Neutrophil (primary cell): ENCODE results near the gene ARHGEF40.
A peak's percentile ranks its signal among the peaks of the same experiment; 100 is the strongest.

Experiments used
- H3K27ac ChIP-seq: fragments of 200-600 bp; sonication (generic); 2 replicates; pipeline ENCODE4 v1.5.1; 2016; ENCODE audit warnings: mild to moderate bottlenecking, moderate library complexity
- H3K27me3 ChIP-seq: fragments of 200-600 bp; sonication (generic); 2 replicates; pipeline ENCODE4 v1.6.0; 2016; ENCODE audit warnings: mild to moderate bottlenecking
- H3K36me3 ChIP-seq: fragments of 200-600 bp; sonication (generic); 2 replicates; pipeline ENCODE4 v1.5.1; 2017
- H3K4me1 ChIP-seq, 2 experiments: fragments of 200-600 bp in 1 of 2; sonication (generic) in 1 of 2; 1 replicate in 1 of 2; 2 replicates in 1 of 2; pipeline versions ENCODE4 v1.5.1 to v1.6.1; 2013 to 2016; ENCODE audit warnings: low read depth in 1 of 2, low read length in 1 of 2, mild to moderate bottlenecking in 1 of 2, moderate library complexity in 1 of 2; ENCODE audit not compliant: control insufficient read depth in 1 of 2, insufficient read depth in 1 of 2
- H3K4me3 ChIP-seq, 2 experiments: fragments of 200-600 bp in 1 of 2; sonication (generic) in 1 of 2; 1 replicate in 1 of 2; 2 replicates in 1 of 2; pipeline ENCODE4 v1.5.1; 2013 to 2016; ENCODE audit warnings: low read depth in 1 of 2, low read length in 1 of 2, mild to moderate bottlenecking in 1 of 2, moderate library complexity in 1 of 2
- H3K9me3 ChIP-seq: fragments of 200-600 bp; sonication (generic); 2 replicates; pipeline ENCODE4 v1.5.1; 2016
- CTCF ChIP-seq: fragments of 200-600 bp; sonication (generic); IDR thresholded peaks from 2 replicates; pipeline ENCODE4 v1.5.1; 2016; ENCODE audit warnings: antibody characterized with exemption

The ARHGEF40 gene

GRCh38 chr14:21072781-21073339 is 2.8 kb downstream of the ARHGEF40 start:
- Histone ChIP-seq H3K4me3 (peak overlapping the region in 1 of 2 experiments; percentile 81), H3K4me1 (peaks cover 38 to 41% of the 10 kb centered on the region in 2 experiments), H3K36me3 (peaks cover 12% of the 10 kb centered on the region), H3K27me3 (peaks cover 55% of the 10 kb centered on the region), H3K27ac (peak overlapping the region; percentile 86), H3K9me3 (no peaks in the 10 kb centered on the region)
- TF ChIP-seq CTCF, result no peak

- Histone ChIP-seq H3K9me3 (no peaks in the 10 kb centered on the region), H3K4me1 (peaks cover 32 to 36% of the 10 kb centered on the region in 2 experiments), H3K27ac (no peak overlapping the region), H3K27me3 (peaks cover 46% of the 10 kb centered on the region), H3K36me3 (peaks cover 22% of the 10 kb centered on the region), H3K4me3 (no peak overlapping the region)
- no peak for TF ChIP-seq CTCF
These were observed 3.8 kb downstream of the ARHGEF40 start for GRCh38 chr14:21073921-21074320.

- Histone ChIP-seq H3K4me1 (peaks cover 28 to 33% of the 10 kb centered on the region in 2 experiments), H3K9me3 (no peaks in the 10 kb centered on the region), H3K36me3 (peaks cover 23% of the 10 kb centered on the region)
These were observed 4.5 kb downstream of the ARHGEF40 start for GRCh38 chr14:21074398-21075272.

GRCh38 chr14:21075719-21076437 is 5.8 kb downstream of the ARHGEF40 start:
- Histone ChIP-seq H3K27ac (peak overlapping the region; percentile 6), H3K9me3 (no peaks in the 10 kb centered on the region), H3K27me3 (peaks cover 26% of the 10 kb centered on the region), H3K4me3 (no peak overlapping the region), H3K36me3 (peaks cover 34% of the 10 kb centered on the region), H3K4me1 (peaks cover 21 to 24% of the 10 kb centered on the region in 2 experiments)
- TF ChIP-seq CTCF, result no peak

More at GRCh38 chr14:21074398-21075272, 4.5 kb downstream of the ARHGEF40 start:
- Histone ChIP-seq H3K4me3 (no peak overlapping the region), H3K27me3 (peaks cover 39% of the 10 kb centered on the region), H3K27ac (no peak overlapping the region)
- no peak for TF ChIP-seq CTCF

- H3K4me3 ChIP-seq, result no peak overlapping the region
- no peak overlapping the region for H3K27ac ChIP-seq
- peaks cover 6 to 8% of the 10 kb centered on the region in 2 experiments for H3K4me1 ChIP-seq
- TF ChIP-seq CTCF, result no peak
- peaks cover 44% of the 10 kb centered on the region for H3K36me3 ChIP-seq
- peaks cover 8% of the 10 kb centered on the region for H3K27me3 ChIP-seq
- H3K9me3 ChIP-seq, result no peaks in the 10 kb centered on the region
These were observed 7.6 kb downstream of the ARHGEF40 start for GRCh38 chr14:21077672-21078071.
